ENCODE measurements around the gene ZBTB24. TPM values are rescaled to one million over a fixed set of nuclear protein-coding genes. Genes with fewer than 3 reads are reported as not detected.

ZBTB24 gene
- total RNA-seq, 1 donor from 2014 or later: 10.2 TPM

DNA sequence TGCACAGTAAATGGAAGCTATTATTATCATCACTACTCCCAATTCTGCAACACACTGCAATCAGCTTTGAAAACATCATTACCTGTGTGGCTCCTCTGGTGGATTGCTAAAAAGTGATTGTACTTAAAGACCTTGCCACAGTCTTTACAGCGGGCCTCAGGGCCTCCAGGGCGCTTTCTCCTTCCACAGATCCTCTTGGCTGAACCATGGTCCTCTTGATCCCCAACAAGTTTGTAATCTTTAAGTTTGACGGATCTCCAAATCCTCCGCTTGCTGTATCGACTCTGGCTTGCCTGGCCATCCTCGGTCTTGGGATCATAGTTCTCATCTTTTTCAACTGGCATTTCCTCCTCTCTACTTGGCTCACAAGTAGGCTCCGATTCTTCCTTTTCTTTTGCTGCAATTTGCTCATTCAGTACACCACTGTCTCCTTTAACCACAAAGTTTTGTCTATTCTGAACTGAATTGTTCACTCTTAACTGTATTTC, 2.0 kb downstream of the ZBTB24 start:
- no peak overlapping the region for H3K4me3 ChIP-seq
- intact Hi-C loops (cut with DNase I): loop anchor here (5.0 kb wide), 1 partner anchor 384 kb away; the partner anchor contains the start of gene CEP57L1
- H3K4me1 ChIP-seq: peaks cover 8 to 37% of the 10 kb centered on the region in 2 donors
- H3K36me3 ChIP-seq: peaks cover 8 to 21% of the 10 kb centered on the region in 2 donors
- DNase-seq (ENCODE audit: low spot score in 2 of 2): no peak
- no peaks in the 10 kb centered on the region for H3K27me3 ChIP-seq
- H3K9me3 ChIP-seq: no peaks in the 10 kb centered on the region
- H3K27ac ChIP-seq: no peak overlapping the region
- no peak for TF ChIP-seq CTCF (IDR thresholded peaks at IDR 0.05)

DNA sequence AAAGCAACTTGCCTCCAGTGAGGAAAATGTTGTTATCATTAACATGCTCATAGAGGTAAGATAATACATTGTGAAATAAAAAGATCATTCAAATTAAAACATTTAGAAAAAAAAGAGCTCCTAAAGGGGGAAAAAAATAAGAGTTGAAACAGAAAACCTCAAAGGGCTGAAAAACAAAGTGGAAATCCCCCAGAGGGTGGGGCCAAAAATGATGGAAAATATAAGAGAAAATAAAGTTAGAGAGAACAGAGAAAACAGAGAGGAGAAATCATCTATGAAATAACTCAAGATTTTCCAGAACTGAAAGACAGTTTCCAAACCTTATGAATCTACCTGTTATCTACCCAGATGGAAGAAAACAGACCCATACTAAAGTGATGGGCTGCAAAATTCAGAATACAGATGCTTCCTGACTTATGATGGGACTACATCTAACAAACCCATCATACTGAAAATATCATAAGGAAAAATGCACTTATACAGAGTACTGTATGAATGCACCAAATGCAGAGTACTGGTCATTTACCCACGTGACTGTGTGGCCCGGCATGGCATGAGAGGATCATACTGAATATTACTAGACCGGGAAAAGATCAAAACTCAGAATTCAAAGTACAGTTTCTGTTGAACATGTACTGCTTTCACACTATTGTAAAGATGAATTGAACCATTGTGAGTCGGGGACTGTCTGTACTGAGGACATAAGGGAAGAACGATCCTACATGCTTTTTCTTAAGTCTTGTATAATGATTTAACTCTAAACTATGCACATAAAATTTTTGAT, 4.0 kb downstream of the ZBTB24 start:
- Histone ChIP-seq H3K36me3 (peaks cover 20 to 40% of the 10 kb centered on the region in 2 donors), H3K27ac (no peak overlapping the region), H3K4me3 (peak overlapping the region in 1 of 2 donors; percentile 1), H3K4me1 (peaks cover 8 to 37% of the 10 kb centered on the region in 2 donors), H3K9me3 (no peaks in the 10 kb centered on the region), H3K27me3 (no peaks in the 10 kb centered on the region)
- intact Hi-C loops (cut with DNase I): no loop called here
- TF ChIP-seq CTCF (IDR thresholded peaks at IDR 0.05): no peak
- DNase-seq (ENCODE audit: low spot score in 2 of 2): no peak

DNA sequence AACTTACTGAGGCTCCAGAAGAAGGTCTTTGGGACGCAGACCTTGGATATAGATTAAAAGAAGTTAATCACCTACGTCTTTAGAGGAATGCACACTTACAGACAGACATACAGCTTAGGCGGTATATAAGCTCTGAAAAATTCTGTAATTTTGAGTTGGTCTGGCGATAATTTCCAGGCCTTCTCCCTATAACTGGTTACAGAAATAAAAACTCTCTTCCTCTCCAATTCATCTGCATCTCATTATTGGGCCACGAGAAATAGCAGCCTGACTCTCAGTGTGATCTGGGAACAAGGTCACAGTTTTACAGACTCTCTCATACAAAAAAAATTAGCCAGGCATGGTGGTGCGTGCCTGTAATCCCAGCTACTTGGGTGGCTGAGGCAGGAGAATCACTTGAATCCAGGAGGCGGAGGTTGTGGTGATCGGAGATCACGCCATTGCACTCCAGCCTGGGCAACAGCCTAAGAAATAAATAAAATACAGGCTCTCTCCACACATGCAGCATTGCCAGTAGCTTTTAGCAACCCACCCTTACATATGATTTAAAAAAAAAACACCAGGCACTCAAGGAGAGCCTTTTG, 4.7 kb downstream of the ZBTB24 start:
- intact Hi-C loops (cut with DNase I): no loop called here
- no peaks in the 10 kb centered on the region for H3K9me3 ChIP-seq
- TF ChIP-seq CTCF (IDR thresholded peaks at IDR 0.05): no peak
- no peak overlapping the region for H3K27ac ChIP-seq
- H3K4me1 ChIP-seq: peaks cover 8 to 37% of the 10 kb centered on the region in 2 donors
- no peak overlapping the region for H3K4me3 ChIP-seq
- H3K27me3 ChIP-seq: no peaks in the 10 kb centered on the region
- no peak for DNase-seq (ENCODE audit: low spot score in 2 of 2)
- peaks cover 27 to 46% of the 10 kb centered on the region in 2 donors for H3K36me3 ChIP-seq

GRCh38 chr6:109477725-109478124, 5.3 kb downstream of the ZBTB24 start:
- Histone ChIP-seq H3K27ac (no peak overlapping the region), H3K36me3 (peaks cover 33 to 51% of the 10 kb centered on the region in 2 donors), H3K4me3 (no peak overlapping the region), H3K9me3 (no peaks in the 10 kb centered on the region), H3K27me3 (no peaks in the 10 kb centered on the region), H3K4me1 (peaks cover 8 to 37% of the 10 kb centered on the region in 2 donors)
- intact Hi-C loops (cut with DNase I): no loop called here
- no peak for TF ChIP-seq CTCF (IDR thresholded peaks at IDR 0.05)
- no peak for DNase-seq (ENCODE audit: low spot score in 2 of 2)

GRCh38 chr6:109477184-109477583, 5.8 kb downstream of the ZBTB24 start:
- peaks cover 38 to 57% of the 10 kb centered on the region in 2 donors for H3K36me3 ChIP-seq

More at GRCh38 chr6:109477184-109477583, 5.8 kb downstream of the ZBTB24 start:
- H3K27ac ChIP-seq: no peak overlapping the region
- H3K9me3 ChIP-seq: no peaks in the 10 kb centered on the region
- DNase-seq (ENCODE audit: low spot score in 2 of 2): no peak
- TF ChIP-seq CTCF (IDR thresholded peaks at IDR 0.05): no peak
- peaks cover 8 to 36% of the 10 kb centered on the region in 2 donors for H3K4me1 ChIP-seq
- H3K4me3 ChIP-seq: no peak overlapping the region
- intact Hi-C loops (cut with DNase I): no loop called here
- no peaks in the 10 kb centered on the region for H3K27me3 ChIP-seq

Measured in ascending aorta (tissue), 2 donors.